Ovary (tissue), 9 donors: ENCODE results near the gene RPL19. TPM values are rescaled to one million over a fixed set of nuclear protein-coding genes. Genes with fewer than 3 reads are reported as not detected.
"Not testable (repeated sequence)": the region's sequence is repeated elsewhere in the genome, so short reads cannot be mapped to it uniquely, and the experiment has no call there.

Source experiments
- DNase-seq, 5 donors: peaks; one replicate each; pipeline ENCODE4 v3.0.0-alpha.2; 2019 to 2020
- H3K27ac ChIP-seq, 2 donors: fragments of 200-600 bp; one replicate each; pipeline versions ENCODE4 v1.5.1 to v1.8.0; 2019 to 2022
- H3K27me3 ChIP-seq: fragments of 200-600 bp; one replicate; pipeline ENCODE4 v1.8.0; 2022
- H3K36me3 ChIP-seq: fragments of 200-600 bp; sonication (generic); one replicate; pipeline ENCODE4 v1.5.1; 2019
- H3K4me1 ChIP-seq: one replicate; pipeline ENCODE4 v1.8.1; 2013; ENCODE audit warnings: mild to moderate bottlenecking, moderate library complexity; ENCODE audit not compliant: insufficient read depth
- H3K4me3 ChIP-seq: fragments of 200-600 bp; sonication (generic); one replicate; pipeline ENCODE4 v1.5.1; 2017
- H3K9me3 ChIP-seq, 2 donors: fragments of 200-600 bp in 1 of 2; sonication (generic) in 1 of 2; one replicate each; pipeline versions ENCODE4 v1.5.1 to v1.8.1; 2013 to 2019; ENCODE audit warnings: mild to moderate bottlenecking in 1 of 2, moderate library complexity in 1 of 2
- CTCF ChIP-seq, 3 donors: fragments of 450-650 bp in 2 of 3; fragments of 200-600 bp in 1 of 3; IDR thresholded peaks; one replicate each; pipeline versions ENCODE4 v1.5.1 to v1.8.0; 2016 to 2022; ENCODE audit warnings: antibody characterized with exemption in 3 of 3, mild to moderate bottlenecking in 1 of 3
- EP300 ChIP-seq: sonication (generic); formaldehyde crosslinking; IDR thresholded peaks from one replicate; pipeline ENCODE4 v1.6.1; 2017; ENCODE audit warnings: antibody characterized with exemption
- POLR2A ChIP-seq: fragments of 450-650 bp; IDR thresholded peaks from one replicate; pipeline ENCODE4 v1.6.1; 2017; ENCODE audit warnings: antibody characterized with exemption, mild to moderate bottlenecking, moderate library complexity
- WGBS, 3 donors: extraction: QIAGEN DNeasy Blood & Tissue Kit in 1 of 3; methylation state at CpG; one replicate each; pipeline versions ENCODE4 v1.1.5 to v1.1.7; 2013 to 2017; 5-methylcytosine and 5-hydroxymethylcytosine counted together
- intact Hi-C, 4 donors: fragments of 100-400 bp; cut with DNase I; formaldehyde crosslinking; loops; one replicate each; pipeline versions ENCODE4 v1.11.0 to v1.15.1; 2022 to 2023
- polyA plus RNA-seq, 2 donors: library from polyadenylated mRNA; stranded (reverse); fragments of 200-250 nt in 1 of 2; fragments of 350-450 nt in 1 of 2; fragmentation: Illumina TruSeq in 1 of 2; extraction: RNeasy Lipid Tissue Mini Kit (QIAGEN cat#74804) in 1 of 2; gene quantifications; one replicate each; pipeline ENCODE4 v1.2.3, GENCODE V29; 2013 to 2014
- total RNA-seq, 7 donors: library from RNA; depleted of rRNA in 2 of 7; stranded (reverse); fragments of >200 nt in 2 of 7; fragmentation: NEBNext Ultra II Directional in 3 of 7; extraction: Animal tissue kit (Norgen Biotek cat#: 25700) in 3 of 7; gene quantifications; one replicate each; pipeline versions ENCODE4 v1.1.0 to v1.2.4, GENCODE V29; 2016 to 2023
- donor health status: DM: no; HTN: no; CAD: no; lungs with moderate emphysema.
- donor health status: DM: no; HTN: no; CAD: no.
- donor health status: Bipolar disorder and iron deficiency.
- donor health status: DM: yes; HTN: yes; CAD: no.
- donor health status: DM: no; HTN: no; CAD: no.
- donor health status: DM: yes; HTN: yes; CAD: no.

Gene RPL19
- total and polyA plus RNA-seq, 9 donors, result 2,272 to 5,697 (median 3,184) TPM

- no peaks in the 10 kb centered on the region for H3K27me3 ChIP-seq
- no peak overlapping the region for H3K4me3 ChIP-seq
- H3K4me1 ChIP-seq, result no peaks in the 10 kb centered on the region
- WGBS, 3 donors, result 70 to 82% (median 71%) methylated on average over 7 of the region's 7 CpGs
- no peaks in the 10 kb centered on the region for H3K36me3 ChIP-seq
- TF ChIP-seq EP300 (no peak), POLR2A (no peak), CTCF (IDR thresholded peaks at IDR 0.05) (no peak)
- no peak for DNase-seq
- intact Hi-C loops, result loop anchor here in 1 of 4 donors (10.0 kb wide), 1 partner anchor 68 kb away; no protein-coding TSS in a partner anchor
- no peaks in the 10 kb centered on the region for H3K9me3 ChIP-seq
- no peak overlapping the region for H3K27ac ChIP-seq
Measured at GRCh38 chr17:39166437-39167335, 33.4 kb upstream of the RPL19 start.

GRCh38 chr17:39167476-39167875, 32.6 kb upstream of the RPL19 start:
- Histone ChIP-seq H3K27ac (no peak overlapping the region), H3K9me3 (no peaks in the 10 kb centered on the region), H3K4me1 (no peaks in the 10 kb centered on the region), H3K36me3 (no peaks in the 10 kb centered on the region), H3K27me3 (no peaks in the 10 kb centered on the region), H3K4me3 (no peak overlapping the region)
- intact Hi-C loops, result loop anchor here in 1 of 4 donors (10.0 kb wide), 1 partner anchor 67 kb away; no protein-coding TSS in a partner anchor
- TF ChIP-seq CTCF (IDR thresholded peaks at IDR 0.05) (no peak), POLR2A (no peak), EP300 (no peak)
- DNase-seq, result no peak
- 7 to 32% (median 12%) methylated on average over 2 of the region's 2 CpGs for WGBS, 3 donors

- not testable (repeated sequence) for DNase-seq, H3K27me3 ChIP-seq, H3K36me3 ChIP-seq, H3K4me3 ChIP-seq, H3K4me1 ChIP-seq, H3K9me3 ChIP-seq, H3K27ac ChIP-seq
- intact Hi-C loops, result loop anchor here in 1 of 4 donors (10.0 kb wide), 1 partner anchor 66 kb away; no protein-coding TSS in a partner anchor
- 93 to 95% (median 95%) methylated on average over 10 of the region's 10 CpGs for WGBS, 3 donors
Measured at GRCh38 chr17:39168503-39168902, 31.6 kb upstream of the RPL19 start.

- Histone ChIP-seq H3K36me3 (no peaks in the 10 kb centered on the region), H3K9me3 (no peaks in the 10 kb centered on the region), H3K27ac (no peak overlapping the region), H3K4me1 (no peaks in the 10 kb centered on the region), H3K4me3 (no peak overlapping the region), H3K27me3 (no peaks in the 10 kb centered on the region)
- no peak for DNase-seq
- WGBS, 3 donors, result 81 to 89% (median 85%) methylated on average over 14 of the region's 14 CpGs
- intact Hi-C loops, result loop anchor here in 1 of 4 donors (10.0 kb wide), 1 partner anchor 66 kb away; no protein-coding TSS in a partner anchor
- TF ChIP-seq CTCF (IDR thresholded peaks at IDR 0.05) (no peak), POLR2A (no peak), EP300 (no peak)
Measured at GRCh38 chr17:39169101-39169500, 31.0 kb upstream of the RPL19 start.

- no peak for TF ChIP-seq CTCF (IDR thresholded peaks at IDR 0.05)
- H3K36me3 ChIP-seq, result no peaks in the 10 kb centered on the region
- intact Hi-C loops, result loop anchor here in 1 of 4 donors (10.0 kb wide), 1 partner anchor 65 kb away; no protein-coding TSS in a partner anchor
- H3K9me3 ChIP-seq, result no peaks in the 10 kb centered on the region
- H3K4me3 ChIP-seq, result no peak overlapping the region
- no peak overlapping the region for H3K27ac ChIP-seq
- WGBS, 3 donors, result 63 to 71% (median 70%) methylated on average over 3 of the region's 3 CpGs
- no peaks in the 10 kb centered on the region for H3K4me1 ChIP-seq
- no peaks in the 10 kb centered on the region for H3K27me3 ChIP-seq
- no peak for DNase-seq
Measured at GRCh38 chr17:39169518-39169917, 30.6 kb upstream of the RPL19 start.
